Thyroid gland (tissue), 4 donors: ENCODE measurements around the gene ITPR2. TPM values are rescaled to one million over a fixed set of nuclear protein-coding genes. Genes with fewer than 3 reads are reported as not detected.

Experiments
- DNase-seq, 2 donors: peaks; one replicate each; pipeline ENCODE4 v3.0.0-alpha.2; 2019
- H3K27ac ChIP-seq, 3 donors: fragments of 200-600 bp; sonication (generic); 1 replicate in 2 of 3; 2 replicates in 1 of 3; pipeline ENCODE4 v1.5.1; 2016 to 2019; ENCODE audit warnings: mild to moderate bottlenecking in 1 of 3, moderate library complexity in 1 of 3
- H3K27me3 ChIP-seq: fragments of 200-600 bp; sonication (generic); one replicate; pipeline ENCODE4 v1.5.1; 2019
- H3K36me3 ChIP-seq, 2 donors: fragments of 200-600 bp; sonication (generic); one replicate each; pipeline ENCODE4 v1.5.1; 2016 to 2019
- H3K4me1 ChIP-seq, 2 donors: fragments of 200-600 bp; sonication (generic); one replicate each; pipeline ENCODE4 v1.5.1; 2017 to 2019
- H3K4me3 ChIP-seq, 3 donors: fragments of 200-600 bp; sonication (generic); replicated peaks in 1 of 3; 1 replicate in 2 of 3; 2 replicates in 1 of 3; pipeline ENCODE4 v1.5.1; 2016; ENCODE audit warnings: mild to moderate bottlenecking in 1 of 3
- H3K9me3 ChIP-seq: fragments of 200-600 bp; sonication (generic); one replicate; pipeline ENCODE4 v1.5.1; 2017
- POLR2A ChIP-seq, 2 donors: fragments of 450-650 bp; IDR thresholded peaks; one replicate each; pipeline ENCODE4 v1.6.1; 2017; ENCODE audit warnings: antibody characterized with exemption in 2 of 2, mild to moderate bottlenecking in 2 of 2, moderate library complexity in 1 of 2
- WGBS, 2 donors: methylation state at CpG; one replicate each; pipeline ENCODE4 v1.1.5; 2017; 5-methylcytosine and 5-hydroxymethylcytosine counted together
- intact Hi-C: fragments of 100-400 bp; cut with DNase I; formaldehyde crosslinking; loops from one replicate; pipeline ENCODE4 v1.15.1; 2023
- total RNA-seq, 4 donors: library from RNA; depleted of rRNA; stranded (reverse); fragments of >200 nt; gene quantifications; one replicate each; pipeline ENCODE4 v1.2.3, GENCODE V29; 2016
- TF ChIP-seq, protein P1 (sequence below), 6 experiments: fragments of 200-600 bp in 3 of 6; fragments of 450-650 bp in 3 of 6; sonication (generic) in 3 of 6; IDR thresholded peaks; one replicate each; pipeline ENCODE4 v1.5.1; 2016 to 2019; ENCODE audit warnings: antibody characterized with exemption in 6 of 6, mild to moderate bottlenecking in 2 of 6, inconsistent platforms in 1 of 6, moderate library complexity in 1 of 6

ITPR2 gene
- total RNA-seq, 4 donors from 2014 or later, result 24.4 to 39.7 (median 33.7) TPM

DNA sequence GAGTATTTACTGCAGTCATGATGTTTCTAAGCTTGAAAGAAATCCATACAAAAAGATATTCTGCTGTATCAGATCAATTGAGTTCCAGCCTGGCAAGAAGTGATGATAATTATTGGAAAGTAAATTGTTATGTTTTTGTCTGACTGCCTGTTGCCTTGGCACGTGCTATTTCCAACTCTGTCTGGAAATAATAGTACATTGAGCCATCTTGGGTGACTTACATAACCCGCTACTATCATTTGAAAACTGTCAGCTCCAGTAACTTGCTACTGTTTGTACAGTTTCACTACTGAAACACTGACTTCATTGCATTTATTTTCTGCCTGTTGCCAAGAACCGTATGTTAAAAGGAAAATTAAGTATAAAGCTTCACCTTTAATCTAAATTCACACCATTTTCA lies 318.6 kb downstream of the ITPR2 start:
- 76 to 84% methylated on average over 3 of the region's 3 CpGs for WGBS, 2 donors

DNA sequence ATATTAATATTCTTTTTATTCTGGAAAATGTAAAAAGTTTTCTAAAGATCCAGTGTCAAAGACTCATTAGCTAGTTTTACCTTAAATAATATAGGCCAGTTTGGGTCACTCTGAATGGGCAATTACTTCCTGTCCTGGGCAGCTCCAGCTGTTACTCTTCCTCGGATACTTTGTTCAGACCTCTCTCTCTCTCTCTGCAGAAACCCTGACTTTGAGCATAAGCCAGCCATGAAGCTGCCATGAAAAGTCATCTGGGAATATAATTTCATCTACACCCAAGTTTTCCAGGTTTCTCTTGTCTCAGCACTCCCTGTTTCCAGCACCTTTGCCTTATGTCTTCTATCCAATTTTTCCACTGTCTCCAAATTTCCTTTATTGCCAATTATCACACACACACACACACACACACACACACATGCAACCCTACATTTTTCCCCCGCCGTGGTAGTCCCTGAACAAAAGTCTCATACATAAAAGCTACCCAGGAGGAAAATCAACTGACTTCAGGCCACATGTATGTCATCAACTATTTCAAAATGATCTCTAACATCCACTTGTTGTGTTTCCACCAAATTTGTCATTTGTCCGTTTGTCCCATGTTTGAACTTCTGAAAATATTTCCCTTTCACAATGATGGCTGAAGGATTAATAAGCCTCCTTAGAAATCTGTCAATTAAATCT lies 319.5 kb downstream of the ITPR2 start:
- H3K4me3 ChIP-seq, result no peak overlapping the region
- H3K36me3 ChIP-seq, result no peaks in the 10 kb centered on the region
- TF ChIP-seq, protein P1, sequence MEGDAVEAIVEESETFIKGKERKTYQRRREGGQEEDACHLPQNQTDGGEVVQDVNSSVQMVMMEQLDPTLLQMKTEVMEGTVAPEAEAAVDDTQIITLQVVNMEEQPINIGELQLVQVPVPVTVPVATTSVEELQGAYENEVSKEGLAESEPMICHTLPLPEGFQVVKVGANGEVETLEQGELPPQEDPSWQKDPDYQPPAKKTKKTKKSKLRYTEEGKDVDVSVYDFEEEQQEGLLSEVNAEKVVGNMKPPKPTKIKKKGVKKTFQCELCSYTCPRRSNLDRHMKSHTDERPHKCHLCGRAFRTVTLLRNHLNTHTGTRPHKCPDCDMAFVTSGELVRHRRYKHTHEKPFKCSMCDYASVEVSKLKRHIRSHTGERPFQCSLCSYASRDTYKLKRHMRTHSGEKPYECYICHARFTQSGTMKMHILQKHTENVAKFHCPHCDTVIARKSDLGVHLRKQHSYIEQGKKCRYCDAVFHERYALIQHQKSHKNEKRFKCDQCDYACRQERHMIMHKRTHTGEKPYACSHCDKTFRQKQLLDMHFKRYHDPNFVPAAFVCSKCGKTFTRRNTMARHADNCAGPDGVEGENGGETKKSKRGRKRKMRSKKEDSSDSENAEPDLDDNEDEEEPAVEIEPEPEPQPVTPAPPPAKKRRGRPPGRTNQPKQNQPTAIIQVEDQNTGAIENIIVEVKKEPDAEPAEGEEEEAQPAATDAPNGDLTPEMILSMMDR (IDR thresholded peaks at IDR 0.05), result no peak
- TF ChIP-seq POLR2A (IDR thresholded peaks at IDR 0.05), result no peak
- no peaks in the 10 kb centered on the region for H3K9me3 ChIP-seq
- no peak for DNase-seq
- intact Hi-C loops, result no loop called here
- H3K27ac ChIP-seq, result no peak overlapping the region
- 84 to 93% methylated on average over 4 of the region's 4 CpGs for WGBS, 2 donors
- no peaks in the 10 kb centered on the region for H3K4me1 ChIP-seq
- no peaks in the 10 kb centered on the region for H3K27me3 ChIP-seq

More for the DNA sequence above, 318.6 kb downstream of the ITPR2 start:
- no peaks in the 10 kb centered on the region for H3K9me3 ChIP-seq
- DNase-seq, result no peak
- H3K27ac ChIP-seq, result no peak overlapping the region
- no peak for TF ChIP-seq POLR2A (IDR thresholded peaks at IDR 0.05)
- TF ChIP-seq, protein P1 (IDR thresholded peaks at IDR 0.05), result no peak
- no peaks in the 10 kb centered on the region for H3K4me1 ChIP-seq
- no peaks in the 10 kb centered on the region for H3K36me3 ChIP-seq
- intact Hi-C loops, result no loop called here
- no peak overlapping the region for H3K4me3 ChIP-seq
- H3K27me3 ChIP-seq, result no peaks in the 10 kb centered on the region

DNA sequence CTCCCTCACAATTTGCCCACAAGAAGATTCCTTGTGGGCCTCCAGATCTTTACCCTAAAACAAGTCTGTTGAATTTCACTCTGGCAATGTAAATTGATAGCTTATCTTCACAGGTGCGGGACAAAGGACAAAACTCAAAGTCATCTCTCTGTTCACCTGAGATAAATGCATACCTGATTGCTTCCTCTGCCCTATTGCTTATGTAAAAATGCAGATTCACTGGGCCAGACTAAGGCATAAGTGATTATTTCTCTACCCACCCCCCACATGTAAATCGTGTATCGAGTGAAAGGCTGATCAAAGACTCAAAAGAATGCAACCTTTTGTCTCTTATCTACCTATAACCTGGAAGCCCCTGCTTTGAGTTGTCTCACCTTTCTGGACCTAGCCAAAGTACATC lies 320.8 kb downstream of the ITPR2 start:
- Histone ChIP-seq H3K27me3 (no peaks in the 10 kb centered on the region), H3K4me1 (no peaks in the 10 kb centered on the region), H3K4me3 (no peak overlapping the region), H3K27ac (no peak overlapping the region), H3K9me3 (no peaks in the 10 kb centered on the region), H3K36me3 (no peaks in the 10 kb centered on the region)
- TF ChIP-seq POLR2A (IDR thresholded peaks at IDR 0.05), result no peak
- TF ChIP-seq, protein P1 (IDR thresholded peaks at IDR 0.05), result no peak
- 81 to 88% methylated on average over 3 of the region's 3 CpGs for WGBS, 2 donors
- intact Hi-C loops, result no loop called here
- no peak for DNase-seq

DNA sequence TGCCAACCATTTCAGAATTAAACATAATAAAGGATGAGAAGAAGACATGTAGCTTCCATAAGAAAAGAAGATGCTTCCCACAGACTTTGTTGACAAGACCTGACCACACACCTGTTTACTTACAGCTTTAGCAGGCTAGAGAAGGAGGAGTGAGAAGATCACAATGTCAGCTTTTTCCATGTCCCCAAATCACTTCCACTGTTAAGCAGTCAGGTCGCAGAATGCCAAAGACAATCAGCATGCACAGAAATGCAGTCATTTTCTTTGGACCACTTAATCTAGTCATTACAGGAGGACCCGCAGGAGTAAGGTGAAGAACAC lies 322.7 kb downstream of the ITPR2 start:
- no peak overlapping the region for H3K27ac ChIP-seq
- TF ChIP-seq, protein P1 (IDR thresholded peaks at IDR 0.05), result no peak
- no peak for TF ChIP-seq POLR2A (IDR thresholded peaks at IDR 0.05)
- H3K9me3 ChIP-seq, result no peaks in the 10 kb centered on the region
- 81 to 88% methylated on average over 2 of the region's 2 CpGs for WGBS, 2 donors
- intact Hi-C loops, result no loop called here
- H3K36me3 ChIP-seq, result no peaks in the 10 kb centered on the region
- H3K4me3 ChIP-seq, result no peak overlapping the region
- H3K27me3 ChIP-seq, result no peaks in the 10 kb centered on the region
- DNase-seq, result no peak
- H3K4me1 ChIP-seq, result no peaks in the 10 kb centered on the region

DNA sequence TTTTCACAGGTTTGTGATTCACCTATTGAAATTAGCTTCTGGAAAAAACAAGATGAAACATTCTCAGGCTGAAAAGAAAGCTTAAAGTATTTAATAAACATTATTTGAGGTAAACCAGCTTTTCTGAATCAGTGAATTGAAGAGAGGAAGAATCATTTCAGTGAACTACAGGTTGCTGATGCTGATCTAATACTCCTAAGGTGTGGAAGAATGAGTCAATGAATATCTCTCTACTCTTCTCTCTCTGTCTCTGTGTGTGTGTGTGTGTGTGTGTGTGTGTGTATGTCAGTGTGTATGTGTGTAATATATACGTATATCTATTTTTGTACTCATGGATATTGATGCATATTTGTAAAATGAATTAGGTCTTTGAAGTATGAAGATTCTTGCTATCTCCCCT lies 325.4 kb downstream of the ITPR2 start:
- no peaks in the 10 kb centered on the region for H3K9me3 ChIP-seq
- WGBS, 2 donors, result 91 to 94% methylated on average over 1 of the region's 1 CpG
- TF ChIP-seq POLR2A (IDR thresholded peaks at IDR 0.05), result no peak
- TF ChIP-seq, protein P1 (IDR thresholded peaks at IDR 0.05), result no peak

More for the DNA sequence above, 325.4 kb downstream of the ITPR2 start:
- Histone ChIP-seq H3K4me1 (no peaks in the 10 kb centered on the region), H3K27me3 (no peaks in the 10 kb centered on the region), H3K36me3 (no peaks in the 10 kb centered on the region), H3K4me3 (no peak overlapping the region), H3K27ac (no peak overlapping the region)
- intact Hi-C loops, result no loop called here
- DNase-seq, result no peak
